Measurements from ENCODE around the gene SLC22A1.

Gene SLC22A1

DNA sequence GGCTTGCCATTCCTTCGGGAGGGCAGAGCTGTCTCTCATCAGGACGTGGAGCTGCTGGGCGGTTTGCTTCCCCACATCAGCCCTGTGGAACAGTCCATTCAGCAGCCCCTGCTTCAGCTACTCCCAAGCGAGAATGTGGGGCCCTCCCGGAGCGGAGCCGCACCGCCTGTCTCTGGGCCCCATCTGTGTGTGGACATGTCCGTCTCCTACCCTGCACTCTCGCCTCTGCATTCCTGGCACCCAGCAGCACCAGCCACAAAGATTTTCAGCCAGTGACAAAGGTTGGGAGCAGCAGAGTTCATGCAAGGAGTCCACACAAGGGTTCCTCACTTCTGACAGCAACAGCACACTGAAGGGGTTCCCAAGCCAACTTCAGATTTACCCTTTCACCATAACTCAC lies 29.0 kb upstream of the SLC22A1 start:
- no peak overlapping the region for H3K27ac ChIP-seq (ENCODE audit: low read depth, low read length)

DNA sequence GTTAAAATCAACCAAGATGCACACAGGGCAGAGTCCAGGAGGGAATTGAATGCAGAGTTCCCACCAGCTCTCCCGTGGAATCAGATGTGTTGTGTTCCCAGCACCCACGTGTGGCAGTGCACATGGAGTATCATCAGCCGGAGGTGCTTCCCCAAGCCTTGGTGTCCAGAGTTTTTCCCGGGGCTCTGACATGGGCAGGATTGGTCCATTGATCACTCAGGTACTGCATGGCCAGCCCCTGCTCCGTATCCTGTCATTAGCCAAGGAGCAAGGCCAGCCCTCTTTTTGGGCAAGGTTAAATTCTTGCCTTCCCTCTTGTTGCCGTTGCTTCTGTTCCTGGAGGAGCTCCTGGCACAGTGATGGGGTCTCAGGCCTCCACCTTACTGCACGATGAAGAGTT lies 28.6 kb upstream of the SLC22A1 start:
- Histone ChIP-seq H3K9me3 (ENCODE audit: control insufficient read depth in 1 of 2, low read length in 2 of 2) (no peaks in the 10 kb centered on the region), H3K27me3 (ENCODE audit: control insufficient read depth in 1 of 2, insufficient read depth in 2 of 2, low read length in 2 of 2) (no peaks in the 10 kb centered on the region), H3K4me3 (ENCODE audit: low read depth in 1 of 2, low read length in 2 of 2) (no peak overlapping the region), H3K36me3 (ENCODE audit: control insufficient read depth in 1 of 2, insufficient read depth in 2 of 2, low read length in 2 of 2) (peaks cover 45 to 80% of the 10 kb centered on the region in 2 donors), H3K4me1 (ENCODE audit: control insufficient read depth in 1 of 2, insufficient read depth in 2 of 2, low read length in 2 of 2) (peaks cover 10 to 12% of the 10 kb centered on the region in 2 donors), H3K9ac (ENCODE audit: low read depth in 1 of 2, low read length in 2 of 2) (no peak overlapping the region), H3K27ac (ENCODE audit: low read depth, low read length) (no peak overlapping the region)

More for the DNA sequence above, 29.0 kb upstream of the SLC22A1 start:
- H3K4me3 ChIP-seq (ENCODE audit: low read depth in 1 of 2, low read length in 2 of 2) = no peak overlapping the region
- H3K27me3 ChIP-seq (ENCODE audit: control insufficient read depth in 1 of 2, insufficient read depth in 2 of 2, low read length in 2 of 2) = no peaks in the 10 kb centered on the region
- no peak overlapping the region for H3K9ac ChIP-seq (ENCODE audit: low read depth in 1 of 2, low read length in 2 of 2)
- H3K36me3 ChIP-seq (ENCODE audit: control insufficient read depth in 1 of 2, insufficient read depth in 2 of 2, low read length in 2 of 2) = peaks cover 41 to 80% of the 10 kb centered on the region in 2 donors
- no peaks in the 10 kb centered on the region for H3K9me3 ChIP-seq (ENCODE audit: control insufficient read depth in 1 of 2, low read length in 2 of 2)
- peaks cover 10 to 12% of the 10 kb centered on the region in 2 donors for H3K4me1 ChIP-seq (ENCODE audit: control insufficient read depth in 1 of 2, insufficient read depth in 2 of 2, low read length in 2 of 2)

DNA sequence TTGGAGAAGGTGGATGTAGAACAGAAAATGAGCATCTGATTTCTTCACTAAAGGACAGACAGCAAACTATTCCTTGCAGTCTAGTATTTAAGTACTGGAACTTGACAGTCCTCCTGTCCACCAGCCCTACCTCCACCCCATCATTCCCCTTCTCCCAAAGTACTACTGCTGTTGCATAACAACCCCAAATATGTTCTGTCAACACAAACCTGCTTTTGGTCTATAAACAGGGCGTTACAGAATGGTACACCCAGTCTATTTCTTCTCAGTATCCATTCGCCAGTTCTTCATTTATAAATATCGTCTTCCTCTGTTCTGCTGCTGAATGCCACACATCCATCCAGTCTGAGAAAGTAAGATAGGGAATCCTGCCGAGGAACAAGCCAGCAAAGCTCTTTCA lies 27.7 kb upstream of the SLC22A1 start:
- Histone ChIP-seq H3K4me1 (ENCODE audit: control insufficient read depth in 1 of 2, insufficient read depth in 2 of 2, low read length in 2 of 2) (peaks cover 10 to 12% of the 10 kb centered on the region in 2 donors), H3K4me3 (ENCODE audit: low read depth in 1 of 2, low read length in 2 of 2) (no peak overlapping the region), H3K9ac (ENCODE audit: low read depth in 1 of 2, low read length in 2 of 2) (no peak overlapping the region), H3K36me3 (ENCODE audit: control insufficient read depth in 1 of 2, insufficient read depth in 2 of 2, low read length in 2 of 2) (peaks cover 45 to 78% of the 10 kb centered on the region in 2 donors), H3K27me3 (ENCODE audit: control insufficient read depth in 1 of 2, insufficient read depth in 2 of 2, low read length in 2 of 2) (no peaks in the 10 kb centered on the region), H3K27ac (ENCODE audit: low read depth, low read length) (no peak overlapping the region), H3K9me3 (ENCODE audit: control insufficient read depth in 1 of 2, low read length in 2 of 2) (no peaks in the 10 kb centered on the region)

GRCh38 chr6:160095146-160095845 lies 26.3 kb upstream of the SLC22A1 start:
- no peaks in the 10 kb centered on the region for H3K27me3 ChIP-seq (ENCODE audit: control insufficient read depth in 1 of 2, insufficient read depth in 2 of 2, low read length in 2 of 2)
- H3K4me1 ChIP-seq (ENCODE audit: control insufficient read depth in 1 of 2, insufficient read depth in 2 of 2, low read length in 2 of 2) = peaks cover under 1 to 7% of the 10 kb centered on the region in 2 donors
- H3K9ac ChIP-seq (ENCODE audit: low read depth in 1 of 2, low read length in 2 of 2) = no peak overlapping the region
- peaks cover 42 to 68% of the 10 kb centered on the region in 2 donors for H3K36me3 ChIP-seq (ENCODE audit: control insufficient read depth in 1 of 2, insufficient read depth in 2 of 2, low read length in 2 of 2)
- H3K9me3 ChIP-seq (ENCODE audit: control insufficient read depth in 1 of 2, low read length in 2 of 2) = no peaks in the 10 kb centered on the region
- H3K4me3 ChIP-seq (ENCODE audit: low read depth in 1 of 2, low read length in 2 of 2) = no peak overlapping the region
- no peak overlapping the region for H3K27ac ChIP-seq (ENCODE audit: low read depth, low read length)

GRCh38 chr6:160101277-160102205 lies 20.1 kb upstream of the SLC22A1 start:
- H3K4me3 ChIP-seq (ENCODE audit: low read depth in 1 of 2, low read length in 2 of 2) = no peak overlapping the region
- no peak overlapping the region for H3K9ac ChIP-seq (ENCODE audit: low read depth in 1 of 2, low read length in 2 of 2)
- no peaks in the 10 kb centered on the region for H3K27me3 ChIP-seq (ENCODE audit: control insufficient read depth in 1 of 2, insufficient read depth in 2 of 2, low read length in 2 of 2)
- no peaks in the 10 kb centered on the region for H3K4me1 ChIP-seq (ENCODE audit: control insufficient read depth in 1 of 2, insufficient read depth in 2 of 2, low read length in 2 of 2)
- H3K27ac ChIP-seq (ENCODE audit: low read depth, low read length) = no peak overlapping the region
- no peaks in the 10 kb centered on the region for H3K9me3 ChIP-seq (ENCODE audit: control insufficient read depth in 1 of 2, low read length in 2 of 2)
- H3K36me3 ChIP-seq (ENCODE audit: control insufficient read depth in 1 of 2, insufficient read depth in 2 of 2, low read length in 2 of 2) = peaks cover 34 to 70% of the 10 kb centered on the region in 2 donors

DNA sequence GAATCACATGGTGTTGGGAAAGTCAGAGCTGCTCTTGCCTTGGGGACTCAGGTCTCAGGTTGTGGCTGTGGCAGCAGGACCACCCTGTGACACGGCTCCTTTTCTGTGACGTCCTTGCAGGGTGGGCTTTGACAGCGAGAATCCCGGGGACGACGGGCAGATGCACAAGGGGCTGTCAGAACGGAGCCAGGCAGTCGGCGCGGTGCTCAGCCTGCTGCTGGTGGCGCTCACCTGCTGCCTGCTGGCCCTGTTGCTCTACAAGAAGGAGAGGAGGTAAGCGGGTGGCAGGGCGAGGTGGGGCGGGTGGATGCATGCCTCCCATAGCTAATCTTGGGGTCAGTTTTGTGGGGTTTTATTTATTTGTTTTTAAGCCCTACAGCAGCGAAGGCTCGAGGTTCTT lies 19.2 kb upstream of the SLC22A1 start:
- no peak overlapping the region for H3K9ac ChIP-seq (ENCODE audit: low read depth in 1 of 2, low read length in 2 of 2)
- H3K4me1 ChIP-seq (ENCODE audit: control insufficient read depth in 1 of 2, insufficient read depth in 2 of 2, low read length in 2 of 2) = no peaks in the 10 kb centered on the region
- peaks cover 30 to 64% of the 10 kb centered on the region in 2 donors for H3K36me3 ChIP-seq (ENCODE audit: control insufficient read depth in 1 of 2, insufficient read depth in 2 of 2, low read length in 2 of 2)
- no peak overlapping the region for H3K27ac ChIP-seq (ENCODE audit: low read depth, low read length)
- H3K4me3 ChIP-seq (ENCODE audit: low read depth in 1 of 2, low read length in 2 of 2) = no peak overlapping the region
- H3K9me3 ChIP-seq (ENCODE audit: control insufficient read depth in 1 of 2, low read length in 2 of 2) = no peaks in the 10 kb centered on the region
- H3K27me3 ChIP-seq (ENCODE audit: control insufficient read depth in 1 of 2, insufficient read depth in 2 of 2, low read length in 2 of 2) = no peaks in the 10 kb centered on the region

DNA sequence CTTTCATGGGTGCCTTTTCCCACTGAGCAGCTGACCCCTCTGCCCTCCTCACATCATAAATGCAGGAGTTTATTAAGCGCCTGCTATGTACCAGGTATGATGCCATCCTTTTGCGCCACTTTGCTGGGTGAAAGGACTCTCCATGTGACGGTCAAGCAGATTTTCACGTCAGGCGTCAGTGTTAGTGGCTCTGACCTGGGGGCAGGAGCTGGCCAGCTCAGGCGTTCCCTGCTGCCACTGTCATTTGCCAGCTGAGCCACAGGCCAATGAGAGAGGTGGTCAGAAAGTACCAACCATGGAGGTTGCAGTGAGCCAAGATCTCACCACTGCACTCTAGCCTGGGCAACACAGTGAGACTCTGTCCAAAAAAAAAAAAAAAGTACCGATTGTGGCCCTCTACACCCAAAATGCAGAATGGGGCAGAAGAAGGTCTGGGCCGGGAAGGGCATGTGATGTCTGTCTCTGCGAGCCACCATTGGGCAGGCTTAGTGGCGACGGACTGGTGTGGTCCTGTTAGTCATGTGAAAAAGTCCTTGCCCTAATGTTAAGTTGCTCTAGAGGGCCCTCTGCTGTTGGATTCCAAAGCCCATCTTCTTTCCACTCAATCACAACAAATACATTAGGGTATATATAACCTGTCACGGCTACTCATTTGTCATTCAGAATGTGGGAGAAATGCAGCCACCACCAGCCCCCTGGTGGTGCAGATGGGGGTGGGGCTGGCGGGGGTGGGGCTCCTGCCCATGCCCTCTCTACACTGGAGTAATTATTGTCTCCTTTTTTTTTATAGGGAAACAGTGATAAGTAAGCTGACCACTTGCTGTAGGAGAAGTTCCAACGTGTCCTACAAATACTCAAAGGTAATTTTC lies 18.4 kb upstream of the SLC22A1 start:
- Histone ChIP-seq H3K4me3 (ENCODE audit: low read depth in 1 of 2, low read length in 2 of 2) (no peak overlapping the region), H3K36me3 (ENCODE audit: control insufficient read depth in 1 of 2, insufficient read depth in 2 of 2, low read length in 2 of 2) (peaks cover 23 to 64% of the 10 kb centered on the region in 2 donors), H3K4me1 (ENCODE audit: control insufficient read depth in 1 of 2, insufficient read depth in 2 of 2, low read length in 2 of 2) (no peaks in the 10 kb centered on the region), H3K27me3 (ENCODE audit: control insufficient read depth in 1 of 2, insufficient read depth in 2 of 2, low read length in 2 of 2) (no peaks in the 10 kb centered on the region), H3K9me3 (ENCODE audit: control insufficient read depth in 1 of 2, low read length in 2 of 2) (no peaks in the 10 kb centered on the region), H3K27ac (ENCODE audit: low read depth, low read length) (no peak overlapping the region), H3K9ac (ENCODE audit: low read depth in 1 of 2, low read length in 2 of 2) (no peak overlapping the region)

- H3K9me3 ChIP-seq (ENCODE audit: control insufficient read depth in 1 of 2, low read length in 2 of 2) = no peaks in the 10 kb centered on the region
- H3K27me3 ChIP-seq (ENCODE audit: control insufficient read depth in 1 of 2, insufficient read depth in 2 of 2, low read length in 2 of 2) = no peaks in the 10 kb centered on the region
- no peak overlapping the region for H3K4me3 ChIP-seq (ENCODE audit: low read depth in 1 of 2, low read length in 2 of 2)
- no peak overlapping the region for H3K27ac ChIP-seq (ENCODE audit: low read depth, low read length)
- H3K4me1 ChIP-seq (ENCODE audit: control insufficient read depth in 1 of 2, insufficient read depth in 2 of 2, low read length in 2 of 2) = no peaks in the 10 kb centered on the region
- H3K9ac ChIP-seq (ENCODE audit: low read depth in 1 of 2, low read length in 2 of 2) = no peak overlapping the region
- peaks cover 21 to 62% of the 10 kb centered on the region in 2 donors for H3K36me3 ChIP-seq (ENCODE audit: control insufficient read depth in 1 of 2, insufficient read depth in 2 of 2, low read length in 2 of 2)
These were observed 17.9 kb upstream of the SLC22A1 start for GRCh38 chr6:160103825-160104100.

DNA sequence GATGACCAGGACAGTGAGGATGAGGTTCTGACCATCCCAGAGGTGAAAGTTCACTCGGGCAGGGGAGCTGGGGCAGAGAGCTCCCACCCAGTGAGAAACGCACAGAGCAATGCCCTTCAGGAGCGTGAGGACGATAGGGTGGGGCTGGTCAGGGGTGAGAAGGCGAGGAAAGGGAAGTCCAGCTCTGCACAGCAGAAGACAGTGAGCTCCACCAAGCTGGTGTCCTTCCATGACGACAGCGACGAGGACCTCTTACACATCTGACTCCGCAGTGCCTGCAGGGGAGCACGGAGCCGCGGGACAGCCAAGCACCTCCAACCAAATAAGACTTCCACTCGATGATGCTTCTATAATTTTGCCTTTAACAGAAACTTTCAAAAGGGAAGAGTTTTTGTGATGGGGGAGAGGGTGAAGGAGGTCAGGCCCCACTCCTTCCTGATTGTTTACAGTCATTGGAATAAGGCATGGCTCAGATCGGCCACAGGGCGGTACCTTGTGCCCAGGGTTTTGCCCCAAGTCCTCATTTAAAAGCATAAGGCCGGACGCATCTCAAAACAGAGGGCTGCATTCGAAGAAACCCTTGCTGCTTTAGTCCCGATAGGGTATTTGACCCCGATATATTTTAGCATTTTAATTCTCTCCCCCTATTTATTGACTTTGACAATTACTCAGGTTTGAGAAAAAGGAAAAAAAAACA lies 16.6 kb upstream of the SLC22A1 start:
- Histone ChIP-seq H3K9me3 (ENCODE audit: control insufficient read depth in 1 of 2, low read length in 2 of 2) (no peaks in the 10 kb centered on the region), H3K36me3 (ENCODE audit: control insufficient read depth in 1 of 2, insufficient read depth in 2 of 2, low read length in 2 of 2) (peaks cover 21 to 58% of the 10 kb centered on the region in 2 donors), H3K27me3 (ENCODE audit: control insufficient read depth in 1 of 2, insufficient read depth in 2 of 2, low read length in 2 of 2) (no peaks in the 10 kb centered on the region), H3K9ac (ENCODE audit: low read depth in 1 of 2, low read length in 2 of 2) (no peak overlapping the region), H3K4me1 (ENCODE audit: control insufficient read depth in 1 of 2, insufficient read depth in 2 of 2, low read length in 2 of 2) (no peaks in the 10 kb centered on the region), H3K4me3 (ENCODE audit: low read depth in 1 of 2, low read length in 2 of 2) (no peak overlapping the region), H3K27ac (ENCODE audit: low read depth, low read length) (no peak overlapping the region)

All from duodenal mucosa (tissue), 2 donors.